Measurements from ENCODE around the gene HOXA10.

Gene HOXA10

GRCh38 chr7:27203365-27203953 lies 29.3 kb upstream of the HOXA10 start:
- DNase-seq: no peak

- no peak for DNase-seq
Observed at GRCh38 chr7:27202862-27203134, 28.7 kb upstream of the HOXA10 start.

GRCh38 chr7:27202018-27202861 lies 28.1 kb upstream of the HOXA10 start:
- DNase-seq: no peak

GRCh38 chr7:27201580-27202017 lies 27.5 kb upstream of the HOXA10 start:
- peak; percentile 68 for DNase-seq

GRCh38 chr7:27200761-27201579 lies 26.9 kb upstream of the HOXA10 start:
- peak; percentile 88 for DNase-seq

- DNase-seq: peak; percentile 93
Observed at GRCh38 chr7:27199849-27200760, 26.0 kb upstream of the HOXA10 start, which contains the start of gene HOXA13. Gene HOXA13, minus strand, starts transcription at chr7:27200091. Its CDS starts 14 bp downstream, at chr7:27200077.

- peak; percentile 62 for DNase-seq
Observed at GRCh38 chr7:27198871-27199801, 25.0 kb upstream of the HOXA10 start.

GRCh38 chr7:27198138-27198841 lies 24.2 kb upstream of the HOXA10 start:
- DNase-seq: peak; percentile 66

- no peak for DNase-seq
Observed at GRCh38 chr7:27197137-27198042, 23.3 kb upstream of the HOXA10 start.

- peak; percentile 87 for DNase-seq
Observed at GRCh38 chr7:27196287-27196767, 22.2 kb upstream of the HOXA10 start.

- DNase-seq: no peak
Observed at GRCh38 chr7:27194686-27195379, 20.7 kb upstream of the HOXA10 start.

GRCh38 chr7:27194002-27194352 lies 19.9 kb upstream of the HOXA10 start:
- no peak for DNase-seq

GRCh38 chr7:27193335-27194001 lies 19.3 kb upstream of the HOXA10 start:
- DNase-seq: no peak

GRCh38 chr7:27192546-27193334 lies 18.6 kb upstream of the HOXA10 start:
- DNase-seq: no peak

GRCh38 chr7:27191833-27192545 lies 17.9 kb upstream of the HOXA10 start:
- DNase-seq: peak; percentile 54

GRCh38 chr7:27191161-27191731 lies 17.1 kb upstream of the HOXA10 start:
- DNase-seq: no peak

Measured in NCI-H82 (cell line).